SK-N-DZ (cell line): ENCODE results near the gene MTCH1.

ENCODE experiments used
- DNase-seq: peaks from one replicate; pipeline ENCODE4 v3.0.0-alpha.2; 2015; ENCODE audit warnings: low spot score

Gene MTCH1

DNA sequence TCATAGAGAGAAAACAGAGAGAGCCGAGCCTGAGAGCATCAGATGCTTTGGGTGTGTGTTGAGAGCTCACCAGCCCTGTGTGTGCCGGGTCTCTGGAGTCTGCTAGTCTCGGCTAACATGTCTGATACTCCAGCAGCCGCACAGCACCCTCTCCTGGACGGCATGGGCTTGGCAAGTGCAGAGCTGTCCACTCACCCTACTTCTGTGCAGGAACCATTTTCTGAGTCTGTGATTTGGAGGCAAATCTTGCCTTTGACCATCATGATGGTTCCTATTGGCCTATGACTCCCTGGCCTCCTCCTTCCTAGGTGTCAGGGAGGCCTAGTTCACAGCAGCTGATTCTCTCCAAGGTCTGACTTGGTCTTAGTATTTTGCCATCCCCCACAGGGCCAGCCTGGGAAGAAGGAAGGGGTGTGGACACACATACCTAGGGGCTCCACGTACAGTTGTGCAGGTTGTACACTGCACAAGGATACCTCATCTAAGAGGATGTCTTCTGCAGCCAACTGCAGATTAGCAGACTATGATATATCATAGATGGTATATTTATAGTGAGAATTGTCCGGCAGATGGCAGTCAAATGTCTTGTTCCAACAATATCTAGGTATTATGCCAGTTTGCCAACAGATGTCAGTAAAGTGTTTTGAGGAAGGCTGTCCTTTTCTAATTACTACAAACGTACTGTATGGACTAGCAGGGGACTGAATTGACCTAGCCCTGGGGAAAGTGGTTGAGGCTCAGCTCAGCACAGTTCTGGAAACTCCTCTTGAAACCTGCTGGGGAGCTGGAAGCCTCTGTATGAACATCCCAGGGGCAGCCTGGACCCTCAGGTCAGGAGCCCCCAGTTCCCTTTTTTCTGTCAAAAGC lies 32.4 kb upstream of the MTCH1 start:
- peak; percentile 89 for DNase-seq

GRCh38 chr6:37017606-37018197 lies 31.7 kb upstream of the MTCH1 start:
- DNase-seq, result no peak

DNA sequence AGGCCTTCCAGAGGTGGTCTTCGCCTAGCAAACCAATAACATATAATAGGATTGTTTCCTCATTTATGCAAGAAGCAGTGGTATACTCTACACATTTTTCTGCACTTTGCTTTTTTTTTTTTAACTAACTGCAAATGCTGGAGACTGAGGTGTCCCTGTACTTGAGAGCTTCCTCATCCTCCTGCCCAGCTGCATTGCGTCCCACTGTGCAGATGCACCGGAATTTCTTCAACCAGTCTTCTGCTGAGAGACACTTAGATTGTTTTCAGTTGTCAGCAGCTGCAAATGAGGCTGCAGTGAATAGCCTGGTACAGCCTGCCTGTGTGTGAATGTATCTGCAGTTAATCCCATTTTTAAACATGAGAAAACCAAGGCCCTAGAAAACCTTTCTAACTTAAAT lies 31.0 kb upstream of the MTCH1 start:
- no peak for DNase-seq

DNA sequence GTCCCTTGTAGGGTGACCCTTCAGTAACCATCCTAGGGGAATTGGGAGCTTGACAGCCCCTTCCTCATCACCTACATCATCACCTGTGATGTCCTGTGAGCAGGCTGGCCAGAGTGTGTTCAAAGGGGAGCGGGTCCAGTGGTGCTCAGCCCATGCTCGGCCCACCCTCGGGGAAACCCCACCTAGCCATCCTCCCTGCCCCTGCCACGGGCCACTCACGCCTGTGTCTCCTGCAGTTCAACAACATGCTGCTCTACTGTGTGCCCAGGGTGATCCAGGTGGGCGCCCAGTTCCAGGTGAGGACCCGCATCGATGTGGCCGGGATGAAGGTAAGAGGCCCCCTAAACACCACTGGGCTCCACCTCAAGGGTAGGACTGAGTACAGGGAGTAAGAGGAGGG lies 29.5 kb upstream of the MTCH1 start:
- no peak for DNase-seq

DNA sequence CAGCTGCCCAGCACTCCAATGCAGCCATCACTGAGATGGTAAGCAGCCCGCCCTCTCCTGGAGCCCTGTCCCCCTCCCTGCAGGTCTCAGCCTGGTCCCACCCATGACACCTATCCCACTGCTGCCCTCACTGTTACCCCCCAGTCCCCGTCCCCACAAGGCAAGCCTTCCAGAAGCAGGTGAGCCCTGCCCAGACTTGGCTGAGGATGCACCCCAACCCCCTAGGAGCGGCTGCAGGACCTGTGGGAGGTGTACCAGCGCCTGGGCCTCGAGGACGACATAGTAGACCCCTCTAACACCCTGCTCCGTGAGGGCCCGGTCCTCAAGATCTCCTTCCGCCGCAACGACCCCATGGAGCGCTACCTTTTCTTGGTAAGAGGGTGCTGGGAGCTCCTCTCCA lies 28.7 kb upstream of the MTCH1 start:
- no peak for DNase-seq

DNA sequence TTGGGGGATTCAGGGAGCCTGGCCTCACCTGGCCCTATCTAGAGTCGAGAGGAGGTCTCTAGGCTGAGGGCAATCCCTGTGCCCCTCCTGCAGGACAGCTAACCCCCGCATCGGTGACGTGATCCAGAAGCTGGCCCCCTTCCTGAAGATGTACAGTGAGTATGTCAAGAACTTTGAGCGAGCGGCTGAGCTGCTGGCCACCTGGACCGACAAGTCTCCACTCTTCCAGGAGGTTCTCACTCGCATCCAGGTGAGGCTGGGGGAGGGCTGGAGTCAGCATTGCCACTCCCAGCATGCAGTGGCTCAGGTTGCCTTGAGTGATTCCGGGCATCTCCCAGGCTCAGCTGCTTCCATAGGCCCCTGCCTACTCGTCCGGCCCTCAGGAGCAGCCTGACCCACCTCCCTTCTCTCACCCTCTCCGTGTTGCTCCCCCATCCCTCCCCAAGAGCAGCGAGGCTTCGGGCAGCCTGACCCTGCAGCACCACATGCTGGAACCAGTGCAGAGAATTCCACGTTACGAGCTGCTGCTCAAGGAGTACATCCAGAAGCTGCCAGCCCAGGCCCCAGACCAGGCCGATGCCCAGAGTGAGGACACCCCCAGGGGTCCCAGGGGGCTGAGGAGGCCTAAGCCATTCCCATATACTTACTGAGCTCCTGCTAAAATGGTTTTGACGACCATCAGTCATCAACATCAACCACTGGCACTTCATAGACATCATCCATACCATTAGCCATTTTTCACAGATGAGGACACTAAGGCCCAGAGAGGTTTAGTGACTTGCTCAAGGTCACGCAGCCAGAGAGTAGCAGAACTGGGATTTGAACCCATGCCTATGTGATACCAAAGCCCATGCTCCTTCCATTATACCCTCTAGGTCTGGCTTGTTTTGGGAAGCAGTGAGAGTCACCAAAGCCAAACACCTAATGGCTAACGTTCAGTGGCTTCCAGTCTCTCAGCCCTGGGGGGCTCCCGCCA lies 27.8 kb upstream of the MTCH1 start:
- DNase-seq, result no peak

GRCh38 chr6:37011656-37012378 lies 25.8 kb upstream of the MTCH1 start:
- no peak for DNase-seq

- no peak for DNase-seq
These were observed 24.5 kb upstream of the MTCH1 start for GRCh38 chr6:37010402-37010892.

DNA sequence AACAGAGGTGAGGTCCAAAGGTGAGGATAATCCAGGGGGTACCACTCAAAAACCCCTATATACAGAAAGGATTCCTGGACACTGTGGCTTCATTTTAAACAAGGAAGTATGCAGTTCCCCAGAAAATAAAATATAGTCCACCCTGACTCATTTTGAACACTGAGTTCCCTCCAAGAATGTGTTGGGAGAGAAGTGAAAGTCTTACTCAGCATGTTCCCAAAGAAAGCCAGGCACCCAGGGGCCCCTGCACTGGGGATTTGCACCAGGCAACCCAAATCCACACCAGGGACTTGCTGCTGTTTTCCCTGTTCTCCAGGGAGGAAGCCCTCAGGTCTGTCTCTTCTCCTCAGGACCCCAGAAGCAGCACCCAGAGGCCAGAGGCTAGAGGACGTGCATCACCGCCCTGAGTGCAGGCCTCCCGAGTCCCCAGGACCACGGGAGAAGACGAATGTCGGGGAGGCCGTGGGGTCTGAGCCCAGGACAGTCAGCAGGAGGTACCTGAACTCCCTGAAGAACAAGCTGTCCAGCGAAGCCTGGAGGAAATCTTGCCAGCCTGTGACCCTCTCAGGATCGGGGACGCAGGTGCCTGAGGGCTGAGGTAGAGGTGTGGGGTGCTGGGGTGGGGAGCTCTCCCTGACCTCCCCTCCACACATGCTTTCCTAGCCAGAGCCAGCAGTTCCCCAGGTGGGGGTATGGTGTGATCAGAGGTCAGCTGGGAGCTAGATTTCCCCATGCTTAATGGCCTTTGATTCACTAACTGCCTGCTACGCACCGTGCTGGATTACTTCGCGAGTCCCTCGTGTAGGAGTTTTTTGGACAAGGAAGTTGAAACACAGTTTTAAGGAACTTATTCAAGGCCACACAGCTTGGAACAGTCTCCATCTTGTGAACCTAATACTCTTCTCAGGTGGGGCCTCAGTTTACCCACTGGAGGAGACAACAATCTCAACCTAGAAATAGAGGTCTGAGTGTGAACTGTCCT lies 22.8 kb upstream of the MTCH1 start:
- no peak for DNase-seq

- DNase-seq, result no peak
These were observed 21.5 kb upstream of the MTCH1 start for GRCh38 chr6:37007340-37008043.

DNA sequence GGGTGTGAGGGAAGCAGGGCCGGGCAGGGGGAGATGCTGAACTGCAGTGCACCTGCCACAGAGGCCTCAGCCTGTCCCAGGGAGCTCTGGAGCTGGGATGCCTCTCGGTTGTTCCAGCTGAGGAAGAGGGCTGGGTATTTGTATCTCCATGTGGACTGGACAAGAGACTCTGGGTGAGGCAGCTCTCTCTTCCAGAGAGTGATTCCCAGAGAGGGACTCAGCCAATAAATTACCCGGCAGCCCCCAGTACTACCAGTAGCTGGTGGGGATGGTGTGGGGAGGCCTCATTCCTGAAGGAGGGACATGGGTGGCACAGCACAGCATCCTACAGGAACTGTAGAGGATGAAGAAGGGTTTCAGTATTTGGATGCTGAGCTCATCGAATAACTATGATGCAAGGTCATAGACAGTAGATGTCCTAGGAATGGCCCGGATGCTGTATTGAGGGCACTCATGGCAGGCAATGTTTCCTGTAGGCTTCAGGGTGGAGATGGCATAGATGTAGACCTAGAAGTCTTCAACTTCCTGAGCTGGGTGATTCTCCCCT lies 20.9 kb upstream of the MTCH1 start:
- no peak for DNase-seq

GRCh38 chr6:37005827-37006567 lies 20.0 kb upstream of the MTCH1 start:
- no peak for DNase-seq

DNA sequence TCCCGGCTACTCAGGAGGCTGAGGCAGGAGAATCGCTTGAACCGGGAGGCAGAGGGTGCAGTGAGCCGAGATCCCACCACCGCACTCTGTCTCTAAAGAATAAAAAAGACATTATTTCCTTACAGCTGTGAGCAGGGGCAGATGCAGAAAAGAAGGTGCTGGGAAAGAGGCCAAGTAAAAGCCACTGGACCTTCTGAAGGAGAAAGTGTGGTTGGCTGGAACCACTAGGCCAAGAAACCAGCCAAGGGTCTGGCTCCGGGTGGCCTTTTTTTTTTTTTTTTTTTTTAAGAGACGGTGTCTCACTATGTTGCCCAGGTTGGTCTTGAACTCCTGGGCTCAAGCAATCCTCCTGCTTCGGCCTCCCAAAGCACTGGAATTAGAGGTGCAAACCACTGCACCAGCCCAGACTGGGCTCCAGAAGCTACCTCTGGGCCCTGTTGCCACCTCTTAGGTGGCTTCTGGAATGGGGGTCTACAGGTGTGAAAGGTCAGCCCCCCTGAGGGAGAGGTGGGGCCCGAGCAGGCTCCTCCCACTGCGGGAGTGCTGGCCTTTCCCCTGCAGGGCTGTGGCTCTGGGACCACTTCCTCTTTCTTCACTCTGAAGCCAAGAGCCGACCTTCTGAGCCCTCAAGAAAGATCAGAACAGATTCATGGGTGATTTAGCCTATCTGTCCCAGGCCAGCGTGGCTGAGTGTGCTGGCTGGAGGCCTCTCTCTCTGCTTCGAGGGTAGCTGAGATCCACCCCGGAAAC lies 19.2 kb upstream of the MTCH1 start, which contains the start of gene FGD2:
Gene FGD2 (plus strand): TSS at position 595 of the 750 bp plus-strand sequence. CDS start 163 bp downstream, outside the sequence.
- no peak for DNase-seq

GRCh38 chr6:37004044-37004980 lies 18.3 kb upstream of the MTCH1 start:
- DNase-seq, result peak; percentile 41

GRCh38 chr6:36999751-37000125 lies 13.7 kb upstream of the MTCH1 start:
- no peak for DNase-seq

DNA sequence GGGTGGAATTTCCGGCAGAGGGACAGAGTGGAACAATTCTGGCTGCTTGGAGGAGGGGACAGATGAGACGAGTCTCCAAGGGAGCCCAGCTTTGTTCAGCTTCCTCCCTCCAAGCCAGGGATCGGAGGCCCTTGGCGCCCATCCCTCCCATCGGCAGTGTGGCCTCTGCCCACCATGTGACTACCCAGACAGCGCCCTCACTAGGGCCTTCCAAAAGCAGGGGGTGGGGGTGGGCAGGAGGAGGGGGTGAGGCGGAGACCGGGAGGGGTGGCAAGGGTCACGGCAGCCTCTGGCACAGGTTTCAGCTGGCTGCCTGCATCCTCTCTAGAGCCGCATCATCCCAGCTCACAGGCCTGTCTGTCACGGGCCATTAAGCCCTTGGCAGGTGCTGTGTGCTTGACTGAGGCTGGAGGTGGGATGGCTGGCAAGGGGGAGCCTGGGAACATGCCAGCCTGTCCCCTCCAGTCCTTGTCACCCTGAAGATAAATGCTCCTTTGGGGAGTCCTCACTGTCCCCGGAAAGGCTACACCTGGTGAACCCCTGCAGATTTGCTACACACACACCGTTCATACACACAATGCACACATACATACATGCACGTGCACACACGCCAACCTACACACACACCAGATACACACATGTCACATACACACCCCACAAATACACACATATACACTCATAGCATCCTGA lies 13.2 kb upstream of the MTCH1 start:
- DNase-seq, result peak; percentile 39
